ENCODE results near the gene CCDC12. TPM values are rescaled to one million over a fixed set of nuclear protein-coding genes. Genes with fewer than 3 reads are reported as not detected.

The CCDC12 gene
- total RNA-seq, 1 experiment from 2014 or later, result 32.1 TPM

GRCh38 chr3:46893146-46893748 is 83.3 kb downstream of the CCDC12 start:
- no peak for DNase-seq (ENCODE audit: low read depth)

- peak; percentile 73 for DNase-seq (ENCODE audit: low read depth)
Measured at GRCh38 chr3:46892285-46893145, 84.0 kb downstream of the CCDC12 start.

DNA sequence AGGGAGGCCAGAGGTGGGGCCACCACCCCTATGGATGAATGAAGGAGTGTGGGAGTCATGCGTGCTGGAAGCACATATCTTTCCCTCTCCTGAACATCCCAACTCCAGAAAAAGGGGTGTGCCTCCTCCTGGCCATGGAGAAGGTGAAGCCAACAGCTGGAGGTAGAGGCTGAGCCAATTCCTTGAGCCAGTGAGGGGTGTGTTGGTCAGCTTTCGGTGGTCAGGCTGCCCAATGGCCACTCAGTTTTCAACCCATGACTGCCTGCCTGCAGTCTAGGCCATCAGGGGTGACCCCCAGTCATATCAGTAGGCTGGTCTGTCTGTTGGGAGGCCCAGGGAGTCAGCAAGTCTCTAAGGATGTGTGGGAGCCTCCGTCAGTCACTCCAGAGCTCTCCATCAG is 85.4 kb downstream of the CCDC12 start:
- no peak for DNase-seq (ENCODE audit: low read depth)

DNA sequence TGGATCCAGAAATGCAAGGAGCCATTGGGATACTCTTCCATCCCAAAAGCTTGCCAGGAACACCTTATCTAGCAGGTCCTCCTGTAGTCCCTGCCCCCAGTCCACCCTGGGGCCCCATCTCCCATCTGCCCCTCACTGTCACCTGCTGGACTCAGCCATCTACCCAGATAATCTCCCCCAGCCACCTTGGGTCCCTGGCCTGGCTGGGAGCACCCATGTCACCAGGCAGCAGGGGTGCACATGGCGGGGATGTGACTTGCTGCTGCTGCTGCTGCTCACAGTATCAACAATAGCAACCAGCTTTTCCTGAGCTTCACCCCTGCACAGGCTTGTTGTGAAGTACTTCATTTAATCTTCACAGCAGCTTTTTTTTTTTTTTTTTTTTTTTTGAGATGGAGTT is 86.4 kb downstream of the CCDC12 start:
- no peak for DNase-seq (ENCODE audit: low read depth)

- DNase-seq (ENCODE audit: low read depth), result no peak
Measured at GRCh38 chr3:46889381-46890110, 87.0 kb downstream of the CCDC12 start.

- DNase-seq (ENCODE audit: low read depth), result no peak
Measured at GRCh38 chr3:46888705-46889104, 87.8 kb downstream of the CCDC12 start.

DNA sequence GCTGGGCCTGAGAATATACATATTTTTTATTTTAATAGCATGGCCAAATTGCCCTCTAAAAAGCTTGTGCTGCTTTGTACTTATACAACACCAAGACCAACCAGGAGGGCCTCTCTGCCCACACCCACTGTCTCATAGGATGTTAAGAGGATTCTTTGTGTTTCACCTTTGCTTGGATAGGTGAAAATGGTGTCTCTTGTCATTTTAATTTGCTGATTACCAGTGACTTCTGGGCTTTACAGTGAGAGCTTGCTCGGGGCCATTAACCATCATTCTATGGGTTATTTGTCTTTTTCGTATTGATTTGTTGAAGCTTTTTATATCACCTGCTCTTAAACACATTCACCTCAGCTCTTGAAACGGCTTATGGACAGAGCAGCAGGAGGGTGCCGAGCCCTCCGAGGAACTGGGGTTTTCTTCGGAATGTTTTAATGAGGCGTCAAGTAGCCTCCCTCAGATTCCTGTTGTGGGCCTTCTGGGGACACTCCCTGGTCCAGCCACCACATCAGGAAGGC is 88.5 kb downstream of the CCDC12 start:
- DNase-seq (ENCODE audit: low read depth), result no peak

GRCh38 chr3:46885612-46886011 is 90.9 kb downstream of the CCDC12 start:
- no peak for DNase-seq (ENCODE audit: low read depth)

DNA sequence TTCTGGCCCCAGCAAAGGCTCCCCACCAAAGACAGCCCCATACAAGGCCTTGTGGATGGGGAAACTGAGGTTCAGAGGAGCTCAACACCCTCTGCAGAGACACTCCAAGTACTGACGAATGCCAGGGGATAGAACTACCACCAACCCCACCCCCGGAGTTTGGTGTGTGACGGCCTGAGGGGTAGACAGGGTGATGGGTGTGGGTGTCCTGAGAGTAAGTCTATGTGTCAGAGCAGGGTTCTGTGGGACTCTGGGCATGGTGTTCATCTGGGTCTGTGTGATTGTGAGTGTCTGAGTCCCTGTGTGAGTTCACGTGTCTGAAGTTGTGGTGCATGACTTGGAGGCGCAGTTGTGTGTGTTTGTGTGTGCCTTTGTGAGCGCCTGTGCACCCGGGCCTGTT is 91.6 kb downstream of the CCDC12 start:
- no peak for DNase-seq (ENCODE audit: low read depth)

GRCh38 chr3:46884427-46884826 is 92.1 kb downstream of the CCDC12 start:
- DNase-seq (ENCODE audit: low read depth), result no peak

GRCh38 chr3:46883830-46884185 is 92.7 kb downstream of the CCDC12 start:
- no peak for DNase-seq (ENCODE audit: low read depth)

- DNase-seq (ENCODE audit: low read depth), result no peak
Measured at GRCh38 chr3:46883054-46883829, 93.3 kb downstream of the CCDC12 start.

DNA sequence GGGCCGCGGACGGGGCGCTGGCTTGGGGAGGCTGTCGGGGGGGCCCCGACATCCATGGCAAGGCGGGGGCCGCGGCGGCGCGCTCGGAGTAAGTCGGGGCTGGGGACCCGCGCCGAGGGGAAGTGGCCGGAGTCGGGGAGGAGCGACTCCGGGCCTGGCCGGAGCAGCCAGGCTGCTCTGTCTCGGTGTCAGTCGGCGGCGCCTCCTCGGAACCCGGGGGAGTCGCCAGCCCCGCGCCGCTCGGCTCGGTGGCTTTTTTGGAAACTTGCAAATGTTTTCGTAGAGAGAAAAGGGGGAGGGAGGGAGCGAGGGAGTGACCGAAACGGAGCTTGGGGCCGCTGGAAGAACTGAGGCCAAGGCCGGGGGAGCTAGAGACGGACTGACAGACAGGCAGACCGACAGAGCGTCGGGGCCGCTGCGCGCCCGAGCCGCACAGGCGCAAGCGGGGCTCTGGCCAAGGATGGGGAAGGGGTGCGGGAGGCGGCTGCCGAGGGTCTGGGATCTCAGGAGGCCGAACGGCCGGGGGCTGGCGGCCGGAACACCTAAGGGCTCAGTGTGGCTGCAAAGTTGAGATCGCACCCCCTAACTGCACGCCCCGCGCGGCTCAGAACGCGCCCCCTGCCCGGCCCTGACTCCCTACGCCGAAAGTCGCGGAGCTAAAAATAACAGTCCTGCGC is 94.0 kb downstream of the CCDC12 start:
- peak; percentile 24 for DNase-seq (ENCODE audit: low read depth)

- DNase-seq (ENCODE audit: low read depth), result no peak
Measured at GRCh38 chr3:46881596-46882376, 94.8 kb downstream of the CCDC12 start.

DNA sequence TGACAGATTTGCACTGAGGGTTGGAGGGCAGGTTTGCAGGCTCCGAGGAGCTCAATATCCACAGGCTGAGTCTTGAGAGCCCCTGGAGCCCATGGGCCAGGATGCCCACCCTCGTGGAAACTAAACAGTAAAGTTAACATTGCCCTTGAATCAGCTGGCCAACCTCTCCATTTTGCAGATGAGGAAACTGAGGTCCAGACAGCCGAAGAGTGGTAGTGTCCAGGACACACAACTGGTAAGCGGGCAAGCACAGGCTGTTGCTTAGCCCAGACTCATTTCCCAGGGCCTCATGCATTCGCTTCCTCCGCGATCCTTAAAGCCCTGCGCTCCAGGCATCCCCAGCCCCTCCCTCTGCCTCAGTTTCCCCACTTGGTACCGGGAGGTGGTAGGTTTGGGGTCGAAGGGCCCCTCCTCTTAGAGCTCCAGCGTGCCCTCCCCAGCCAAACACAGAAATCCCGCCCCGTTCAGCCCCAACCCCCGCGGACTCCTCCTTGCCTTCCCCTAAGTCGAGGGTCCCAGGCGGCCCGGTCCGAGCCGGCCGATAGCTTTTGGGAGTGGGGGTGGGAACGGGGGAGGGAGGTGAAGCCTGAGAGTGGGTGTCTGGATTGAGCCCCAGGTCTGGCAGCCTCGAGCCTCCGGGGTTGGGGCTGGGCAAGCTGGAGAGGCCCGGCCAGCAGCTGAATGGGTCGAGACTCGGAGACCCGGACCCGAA is 95.5 kb downstream of the CCDC12 start:
- DNase-seq (ENCODE audit: low read depth), result no peak

- DNase-seq (ENCODE audit: low read depth), result peak; percentile 21
Measured at GRCh38 chr3:46878781-46879436, 97.6 kb downstream of the CCDC12 start.

GRCh38 chr3:46877406-46878125 is 99.0 kb downstream of the CCDC12 start, which contains the start of gene PTH1R:
PTH1R (plus strand) TSS chr3:46877721; CDS start chr3:46883560, 5,839 bp downstream.
- no peak for DNase-seq (ENCODE audit: low read depth)

Measured in RPMI7951 (cell line).